HG03139 (cell line): ENCODE data around the gene TFF2.

Experiments used
- ATAC-seq: cut with Tn5 transposase; IDR thresholded peaks from one replicate; pipeline ENCODE4 v1.9.1; 2021; ENCODE audit not compliant: unreplicated experiment

Gene TFF2

GRCh38 chr21:42347601-42348327 lies 3.0 kb downstream of the TFF2 start:
- no peak for ATAC-seq

GRCh38 chr21:42346866-42347600 lies 3.8 kb downstream of the TFF2 start:
- ATAC-seq = no peak

- no peak for ATAC-seq
Observed at GRCh38 chr21:42346441-42346840, 4.4 kb downstream of the TFF2 start.

GRCh38 chr21:42344631-42345030 lies 6.2 kb downstream of the TFF2 start:
- no peak for ATAC-seq

GRCh38 chr21:42343963-42344510 lies 6.8 kb downstream of the TFF2 start:
- ATAC-seq = no peak

- ATAC-seq = no peak
Observed at GRCh38 chr21:42343556-42343955, 7.2 kb downstream of the TFF2 start.

GRCh38 chr21:42343101-42343500 lies 7.7 kb downstream of the TFF2 start:
- no peak for ATAC-seq

- no peak for ATAC-seq
Observed at GRCh38 chr21:42341776-42342542, 8.8 kb downstream of the TFF2 start.

- no peak for ATAC-seq
Observed at GRCh38 chr21:42340187-42341050, 10.4 kb downstream of the TFF2 start.

- ATAC-seq = no peak
Observed at GRCh38 chr21:42338729-42339715, 11.8 kb downstream of the TFF2 start.

GRCh38 chr21:42337830-42338728 lies 12.7 kb downstream of the TFF2 start:
- no peak for ATAC-seq

GRCh38 chr21:42337276-42337675 lies 13.5 kb downstream of the TFF2 start:
- ATAC-seq = no peak

- no peak for ATAC-seq
Observed at GRCh38 chr21:42336054-42336453, 14.7 kb downstream of the TFF2 start.

GRCh38 chr21:42332557-42333317 lies 18.1 kb downstream of the TFF2 start:
- ATAC-seq = no peak

- ATAC-seq = no peak
Observed at GRCh38 chr21:42331660-42332059, 19.1 kb downstream of the TFF2 start.

GRCh38 chr21:42330380-42331371 lies 20.1 kb downstream of the TFF2 start:
- no peak for ATAC-seq
